NCI-H2196 treated with DMSO at 0.1 percent for 48 hours (cell line): ENCODE data around the gene PRKCE.

Experiments used
- DNase-seq: peaks from one replicate; lab custom pipeline; 2025; ENCODE audit not compliant: unreplicated experiment; lab: John Stamatoyannopoulos, UW

Gene PRKCE

GRCh38 chr2:45774688-45775244, 123.3 kb downstream of the PRKCE start:
- no peak for DNase-seq

GRCh38 chr2:45776160-45776955, 124.9 kb downstream of the PRKCE start:
- no peak for DNase-seq

- DNase-seq: no peak
Observed at GRCh38 chr2:45777996-45778719, 126.7 kb downstream of the PRKCE start.

- peak; percentile 20 for DNase-seq
Observed at GRCh38 chr2:45778720-45779171, 127.3 kb downstream of the PRKCE start.

- no peak for DNase-seq
Observed at GRCh38 chr2:45780541-45781463, 129.3 kb downstream of the PRKCE start.

GRCh38 chr2:45781464-45781811, 130.0 kb downstream of the PRKCE start:
- no peak for DNase-seq

- no peak for DNase-seq
Observed at GRCh38 chr2:45782436-45782835, 131.0 kb downstream of the PRKCE start.

- DNase-seq: no peak
Observed at GRCh38 chr2:45782986-45783385, 131.5 kb downstream of the PRKCE start.

GRCh38 chr2:45786030-45786835, 134.8 kb downstream of the PRKCE start:
- no peak for DNase-seq

GRCh38 chr2:45786836-45787357, 135.4 kb downstream of the PRKCE start:
- no peak for DNase-seq

- DNase-seq: no peak
Observed at GRCh38 chr2:45788401-45788800, 136.9 kb downstream of the PRKCE start.

GRCh38 chr2:45789317-45789716, 137.8 kb downstream of the PRKCE start:
- no peak for DNase-seq

- DNase-seq: no peak
Observed at GRCh38 chr2:45789961-45790723, 138.7 kb downstream of the PRKCE start.

GRCh38 chr2:45793305-45793962, 142.0 kb downstream of the PRKCE start:
- DNase-seq: no peak

GRCh38 chr2:45794134-45794617, 142.7 kb downstream of the PRKCE start:
- no peak for DNase-seq

- no peak for DNase-seq
Observed at GRCh38 chr2:45796500-45796899, 145.0 kb downstream of the PRKCE start.

- DNase-seq: no peak
Observed at GRCh38 chr2:45797451-45798230, 146.2 kb downstream of the PRKCE start.
